HG02973 (cell line): ENCODE measurements around the gene CLPTM1L.
"Not testable (repeated sequence)": the region's sequence is repeated elsewhere in the genome, so short reads cannot be mapped to it uniquely, and the experiment has no call there.

Experiments used
- ATAC-seq: cut with Tn5 transposase; IDR thresholded peaks from one replicate; pipeline ENCODE4 v1.9.1; 2021; ENCODE audit warnings: moderate library complexity; ENCODE audit not compliant: unreplicated experiment

CLPTM1L gene

GRCh38 chr5:1280177-1281037, 64.5 kb downstream of the CLPTM1L start:
- ATAC-seq: no peak

- ATAC-seq: no peak
Observed at GRCh38 chr5:1279443-1280151, 65.3 kb downstream of the CLPTM1L start.

GRCh38 chr5:1278656-1279442, 66.0 kb downstream of the CLPTM1L start:
- no peak for ATAC-seq

- no peak for ATAC-seq
Observed at GRCh38 chr5:1278216-1278615, 66.7 kb downstream of the CLPTM1L start.

GRCh38 chr5:1277781-1278180, 67.1 kb downstream of the CLPTM1L start:
- ATAC-seq: no peak

- no peak for ATAC-seq
Observed at GRCh38 chr5:1277331-1277730, 67.6 kb downstream of the CLPTM1L start.

GRCh38 chr5:1276930-1277329, 68.0 kb downstream of the CLPTM1L start:
- ATAC-seq: no peak

- ATAC-seq: not testable (repeated sequence)
Observed at GRCh38 chr5:1275397-1276391, 69.2 kb downstream of the CLPTM1L start.

GRCh38 chr5:1274471-1274870, 70.4 kb downstream of the CLPTM1L start:
- no peak for ATAC-seq

GRCh38 chr5:1273745-1274144, 71.2 kb downstream of the CLPTM1L start:
- no peak for ATAC-seq

GRCh38 chr5:1272201-1272600, 72.7 kb downstream of the CLPTM1L start:
- ATAC-seq: no peak

- ATAC-seq: no peak
Observed at GRCh38 chr5:1270933-1271914, 73.7 kb downstream of the CLPTM1L start.

GRCh38 chr5:1270426-1270825, 74.5 kb downstream of the CLPTM1L start:
- ATAC-seq: no peak

GRCh38 chr5:1268666-1269065, 76.2 kb downstream of the CLPTM1L start:
- no peak for ATAC-seq

- ATAC-seq: no peak
Observed at GRCh38 chr5:1268056-1268455, 76.8 kb downstream of the CLPTM1L start.
